ENCODE data around the gene FBXO11.

FBXO11 gene

GRCh38 chr2:47779426-47779790 is 126.9 kb downstream of the FBXO11 start:
- ATAC-seq: no peak
- no peak for TF ChIP-seq PPARA (CRISPR knock-in tag; IDR thresholded peaks at IDR 0.05; ENCODE audit: borderline replicate concordance)
- no peak for TF ChIP-seq OSR1 (CRISPR knock-in tag; IDR thresholded peaks at IDR 0.05)
- no peak for TF ChIP-seq ZNF565 (CRISPR knock-in tag; conservative IDR thresholded peaks at IDR 0.05; ENCODE audit: low read depth)
- no peak for TF ChIP-seq TSHZ2 (CRISPR knock-in tag; IDR thresholded peaks at IDR 0.05)
- no peak for TF ChIP-seq SNAI2 (CRISPR knock-in tag; IDR thresholded peaks at IDR 0.05)
- no peak for TF ChIP-seq PATZ1 (CRISPR knock-in tag; IDR thresholded peaks at IDR 0.05; ENCODE audit: borderline replicate concordance)
- no peak for TF ChIP-seq ISL1 (CRISPR knock-in tag; IDR thresholded peaks at IDR 0.05)
- TF ChIP-seq ARNTL (CRISPR knock-in tag; IDR thresholded peaks at IDR 0.05; ENCODE audit: borderline replicate concordance, low read depth): no peak
- TF ChIP-seq TCF4 (CRISPR knock-in tag; IDR thresholded peaks at IDR 0.05; ENCODE audit: borderline replicate concordance): no peak

GRCh38 chr2:47778698-47779425 is 127.4 kb downstream of the FBXO11 start:
- ATAC-seq: no peak
- no peak for TF ChIP-seq POU6F1 (CRISPR knock-in tag; IDR thresholded peaks at IDR 0.05; ENCODE audit: borderline replicate concordance, low read depth)
- TF ChIP-seq ARNTL (CRISPR knock-in tag; IDR thresholded peaks at IDR 0.05; ENCODE audit: borderline replicate concordance, low read depth): no peak
- no peak for TF ChIP-seq PATZ1 (CRISPR knock-in tag; IDR thresholded peaks at IDR 0.05; ENCODE audit: borderline replicate concordance)
- no peak for TF ChIP-seq TSHZ2 (CRISPR knock-in tag; IDR thresholded peaks at IDR 0.05)
- TF ChIP-seq CSRNP3 (CRISPR knock-in tag; IDR thresholded peaks at IDR 0.05): no peak

GRCh38 chr2:47777277-47777937 is 128.9 kb downstream of the FBXO11 start:
- TF ChIP-seq BACH2 (CRISPR knock-in tag; IDR thresholded peaks at IDR 0.05; ENCODE audit: borderline replicate concordance) (no peak), ARNTL (CRISPR knock-in tag; IDR thresholded peaks at IDR 0.05; ENCODE audit: borderline replicate concordance, low read depth) (no peak), ZFP30 (CRISPR knock-in tag; IDR thresholded peaks at IDR 0.05) (no peak), TOX (CRISPR knock-in tag; IDR thresholded peaks at IDR 0.05; ENCODE audit: borderline replicate concordance) (no peak), ZNF8 (CRISPR knock-in tag; IDR thresholded peaks at IDR 0.05) (no peak)
- ATAC-seq: no peak

Data from SK-N-SH treated with all-trans-retinoic acid at 6 μM for 48 hours (cell line).